ENCODE data around the gene BAZ1B. TPM values are rescaled to one million over a fixed set of nuclear protein-coding genes. Genes with fewer than 3 reads are reported as not detected.
"Not testable (repeated sequence)": the region's sequence is repeated elsewhere in the genome, so short reads cannot be mapped to it uniquely, and the experiment has no call there.

Gene BAZ1B
- total RNA-seq, 1 donor from 2014 or later = 47.2 TPM

DNA sequence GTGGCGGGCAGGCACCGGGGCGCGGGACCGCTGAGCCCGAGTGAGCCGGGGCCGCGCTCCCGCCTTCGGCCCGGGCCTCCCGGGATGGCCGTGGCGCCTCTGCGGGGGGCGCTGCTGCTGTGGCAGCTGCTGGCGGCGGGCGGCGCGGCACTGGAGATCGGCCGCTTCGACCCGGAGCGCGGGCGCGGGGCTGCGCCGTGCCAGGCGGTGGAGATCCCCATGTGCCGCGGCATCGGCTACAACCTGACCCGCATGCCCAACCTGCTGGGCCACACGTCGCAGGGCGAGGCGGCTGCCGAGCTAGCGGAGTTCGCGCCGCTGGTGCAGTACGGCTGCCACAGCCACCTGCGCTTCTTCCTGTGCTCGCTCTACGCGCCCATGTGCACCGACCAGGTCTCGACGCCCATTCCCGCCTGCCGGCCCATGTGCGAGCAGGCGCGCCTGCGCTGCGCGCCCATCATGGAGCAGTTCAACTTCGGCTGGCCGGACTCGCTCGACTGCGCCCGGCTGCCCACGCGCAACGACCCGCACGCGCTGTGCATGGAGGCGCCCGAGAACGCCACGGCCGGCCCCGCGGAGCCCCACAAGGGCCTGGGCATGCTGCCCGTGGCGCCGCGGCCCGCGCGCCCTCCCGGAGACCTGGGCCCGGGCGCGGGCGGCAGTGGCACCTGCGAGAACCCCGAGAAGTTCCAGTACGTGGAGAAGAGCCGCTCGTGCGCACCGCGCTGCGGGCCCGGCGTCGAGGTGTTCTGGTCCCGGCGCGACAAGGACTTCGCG lies 88.0 kb downstream of the BAZ1B start:
- H3K4me3 ChIP-seq (ENCODE audit: low read depth, low read length) = peak overlapping the region; percentile 51
- no peak for DNase-seq (ENCODE audit: low read depth)
- TF ChIP-seq, protein P1, sequence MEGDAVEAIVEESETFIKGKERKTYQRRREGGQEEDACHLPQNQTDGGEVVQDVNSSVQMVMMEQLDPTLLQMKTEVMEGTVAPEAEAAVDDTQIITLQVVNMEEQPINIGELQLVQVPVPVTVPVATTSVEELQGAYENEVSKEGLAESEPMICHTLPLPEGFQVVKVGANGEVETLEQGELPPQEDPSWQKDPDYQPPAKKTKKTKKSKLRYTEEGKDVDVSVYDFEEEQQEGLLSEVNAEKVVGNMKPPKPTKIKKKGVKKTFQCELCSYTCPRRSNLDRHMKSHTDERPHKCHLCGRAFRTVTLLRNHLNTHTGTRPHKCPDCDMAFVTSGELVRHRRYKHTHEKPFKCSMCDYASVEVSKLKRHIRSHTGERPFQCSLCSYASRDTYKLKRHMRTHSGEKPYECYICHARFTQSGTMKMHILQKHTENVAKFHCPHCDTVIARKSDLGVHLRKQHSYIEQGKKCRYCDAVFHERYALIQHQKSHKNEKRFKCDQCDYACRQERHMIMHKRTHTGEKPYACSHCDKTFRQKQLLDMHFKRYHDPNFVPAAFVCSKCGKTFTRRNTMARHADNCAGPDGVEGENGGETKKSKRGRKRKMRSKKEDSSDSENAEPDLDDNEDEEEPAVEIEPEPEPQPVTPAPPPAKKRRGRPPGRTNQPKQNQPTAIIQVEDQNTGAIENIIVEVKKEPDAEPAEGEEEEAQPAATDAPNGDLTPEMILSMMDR (conservative IDR thresholded peaks at IDR 0.05; ENCODE audit: low read depth, low read length) = no peak

DNA sequence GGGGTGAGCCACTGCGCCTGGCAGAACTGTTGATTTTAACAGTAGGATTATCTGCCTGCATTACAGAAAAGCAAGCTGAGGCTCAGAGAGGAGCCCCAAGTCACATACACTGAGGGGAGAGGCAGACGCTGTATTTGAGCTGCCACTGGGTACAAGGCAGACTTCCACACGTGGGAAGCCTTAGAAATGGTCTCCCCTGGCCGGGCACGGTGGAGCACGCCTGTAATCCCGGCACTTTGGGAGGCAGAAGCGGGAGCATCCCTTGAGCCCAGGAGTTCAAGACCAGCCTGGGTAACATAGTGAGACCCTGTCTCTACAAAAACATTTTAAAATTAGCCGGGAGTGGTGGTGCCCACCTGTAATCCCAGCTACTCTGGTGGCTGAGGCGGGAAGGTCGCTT lies 89.4 kb downstream of the BAZ1B start:
- no peak overlapping the region for H3K4me3 ChIP-seq (ENCODE audit: low read depth, low read length)

DNA sequence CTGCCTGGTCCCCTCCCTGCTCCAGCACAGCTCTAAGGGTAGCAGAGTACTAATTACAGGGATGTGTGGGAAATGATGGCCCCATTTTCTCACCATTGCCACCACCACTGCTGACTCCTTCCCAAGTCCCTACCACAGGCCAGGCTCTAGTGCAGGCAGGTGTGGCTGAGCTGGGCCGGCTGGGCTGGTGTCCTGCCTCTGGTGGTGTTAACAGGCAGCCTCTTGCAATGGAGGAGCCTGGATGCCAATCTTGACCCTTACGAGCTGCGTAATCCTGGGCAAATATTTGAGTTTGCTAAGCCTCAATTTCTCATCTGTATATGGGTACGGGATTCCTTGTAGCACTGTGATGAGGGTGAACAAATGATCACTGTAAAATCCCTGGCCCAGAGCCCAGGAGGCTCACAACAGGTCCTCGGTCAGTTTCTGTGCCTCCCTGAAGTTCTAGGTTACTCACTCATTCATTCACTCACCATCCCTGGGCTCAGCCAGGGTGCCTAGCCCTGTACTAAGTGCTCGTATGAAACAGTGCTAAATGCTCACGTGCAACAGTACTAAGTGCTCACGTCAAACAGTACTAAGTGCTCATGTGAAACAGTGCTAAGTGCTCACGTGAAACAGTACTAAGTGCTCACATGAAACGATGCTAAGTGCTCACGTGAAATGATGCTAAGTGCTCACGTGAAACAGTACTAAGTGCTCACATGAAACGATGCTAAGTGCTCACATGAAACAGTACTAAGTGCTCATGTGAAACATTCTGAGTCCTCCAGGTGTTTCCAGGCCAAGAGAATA lies 90.9 kb downstream of the BAZ1B start:
- DNase-seq (ENCODE audit: low read depth) = no peak
- TF ChIP-seq, protein P1 (conservative IDR thresholded peaks at IDR 0.05; ENCODE audit: low read depth, low read length) = no peak
- H3K4me3 ChIP-seq (ENCODE audit: low read depth, low read length) = no peak overlapping the region

More for the DNA sequence above, 89.4 kb downstream of the BAZ1B start:
- DNase-seq (ENCODE audit: low read depth) = no peak
- TF ChIP-seq, protein P1 (conservative IDR thresholded peaks at IDR 0.05; ENCODE audit: low read depth, low read length) = no peak

DNA sequence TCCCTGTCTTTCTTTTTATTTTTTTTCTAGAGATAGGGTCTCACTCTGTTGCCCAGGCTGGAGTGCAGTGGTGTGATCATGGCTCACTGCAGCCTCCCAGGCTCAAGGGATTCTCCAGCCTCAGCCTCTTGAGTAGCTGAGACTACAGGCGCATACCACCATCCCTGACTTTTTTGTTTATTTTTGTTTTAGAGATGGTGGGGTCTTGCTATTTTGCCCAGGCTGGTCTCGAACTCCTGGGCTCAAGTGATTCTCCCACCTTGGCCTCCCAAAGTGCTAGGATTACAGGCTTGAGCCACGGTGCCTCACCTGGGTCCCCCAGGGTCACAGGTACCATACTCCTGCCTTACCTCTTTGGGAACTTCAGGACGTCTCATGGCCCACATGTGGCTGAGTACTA lies 91.6 kb downstream of the BAZ1B start:
- DNase-seq (ENCODE audit: low read depth); H3K4me3 ChIP-seq (ENCODE audit: low read depth, low read length): not testable (repeated sequence)

DNA sequence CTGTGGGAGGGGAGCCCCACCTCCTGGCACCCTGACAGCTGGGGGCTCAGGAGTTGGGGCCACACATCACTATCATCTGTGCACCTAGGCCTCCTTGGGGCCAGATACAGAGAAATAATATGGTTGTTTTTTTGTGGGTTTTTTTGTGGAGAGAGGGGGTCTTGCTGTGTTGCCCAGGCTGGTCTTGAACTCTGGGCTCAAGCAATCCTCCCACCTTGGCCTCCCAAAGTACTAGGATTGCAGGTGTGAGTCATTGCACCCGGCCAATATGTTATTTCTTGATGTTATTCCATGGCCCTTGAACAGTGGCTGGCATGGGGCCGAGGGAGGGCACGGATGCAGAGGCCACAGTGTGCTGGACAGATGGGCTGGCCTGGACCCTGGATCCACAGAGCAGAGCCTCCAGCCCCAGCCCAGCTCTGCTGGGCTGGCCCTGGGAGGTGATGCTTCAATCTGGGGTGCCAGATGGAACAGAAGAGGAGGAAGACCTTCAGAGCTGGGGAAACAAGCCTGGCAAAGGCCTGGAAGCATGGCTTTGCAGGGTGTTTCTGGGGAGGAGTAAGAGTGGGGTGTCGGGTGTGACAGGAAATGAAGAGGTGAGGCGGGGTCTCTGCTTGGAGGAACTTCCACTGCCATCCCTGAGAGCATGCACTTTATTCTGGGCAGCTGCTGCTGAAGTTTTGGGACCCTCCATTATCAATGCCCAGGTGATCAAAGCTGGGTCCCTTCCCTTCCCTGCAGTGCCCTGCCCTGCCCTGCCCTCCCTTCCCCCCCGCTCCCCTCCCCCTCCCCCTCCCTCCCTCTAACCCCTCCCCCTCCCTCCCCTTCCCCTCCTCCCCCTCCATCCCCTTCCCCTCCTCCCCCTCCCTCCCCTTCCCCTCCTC lies 92.2 kb downstream of the BAZ1B start:
- no peak overlapping the region for H3K4me3 ChIP-seq (ENCODE audit: low read depth, low read length)
- TF ChIP-seq, protein P1 (conservative IDR thresholded peaks at IDR 0.05; ENCODE audit: low read depth, low read length) = no peak
- no peak for DNase-seq (ENCODE audit: low read depth)

DNA sequence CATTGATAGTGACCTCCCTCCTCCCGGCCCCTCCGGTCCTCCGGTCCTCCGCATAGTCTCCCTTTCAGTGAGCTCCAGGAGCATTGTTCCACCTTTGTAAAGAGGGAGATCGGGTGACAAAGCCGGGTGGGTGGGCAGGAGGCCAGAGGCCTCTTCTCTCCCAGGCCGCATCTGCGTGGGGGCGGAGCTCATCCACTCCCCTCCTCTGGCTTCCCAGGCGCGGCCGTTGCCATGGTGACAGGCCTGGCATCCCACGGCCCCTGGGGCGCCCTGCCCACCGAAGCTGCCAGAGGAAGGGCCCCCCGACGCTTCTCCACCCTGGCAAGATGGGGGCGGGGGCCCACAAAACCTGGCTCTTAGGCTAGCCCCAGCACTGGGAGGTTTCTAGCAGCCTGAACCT lies 92.9 kb downstream of the BAZ1B start:
- TF ChIP-seq, protein P1 (conservative IDR thresholded peaks at IDR 0.05; ENCODE audit: low read depth, low read length) = no peak
- DNase-seq (ENCODE audit: low read depth) = no peak
- no peak overlapping the region for H3K4me3 ChIP-seq (ENCODE audit: low read depth, low read length)

All from epithelial cell of proximal tubule (primary cell).